Parathyroid adenoma (tissue), 2 donors: ENCODE results near the gene PLEKHG5.

ENCODE experiments used
- H2AFZ ChIP-seq: fragments of 300-600 bp; sonication (generic); one replicate; pipeline ENCODE4 v1.7.0; 2017; ENCODE audit warnings: antibody characterized with exemption, mild to moderate bottlenecking
- H3K27ac ChIP-seq: fragments of 300-600 bp; sonication (generic); one replicate; pipeline ENCODE4 v1.7.0; 2017
- H3K27me3 ChIP-seq: fragments of 300-600 bp; sonication (generic); one replicate; pipeline ENCODE4 v1.7.0; 2017; ENCODE audit warnings: low read length; ENCODE audit not compliant: control insufficient read depth, insufficient read depth
- H3K36me3 ChIP-seq: fragments of 300-600 bp; sonication (generic); one replicate; pipeline ENCODE4 v1.7.0; 2017; ENCODE audit warnings: low read length; ENCODE audit not compliant: control insufficient read depth, insufficient read depth
- H3K4me1 ChIP-seq: fragments of 300-600 bp; sonication (generic); one replicate; pipeline ENCODE4 v1.7.0; 2017; ENCODE audit warnings: control low read depth
- H3K4me2 ChIP-seq: fragments of 300-600 bp; sonication (generic); one replicate; pipeline ENCODE4 v1.7.0; 2017; ENCODE audit warnings: low read length
- H3K4me3 ChIP-seq: fragments of 300-600 bp; sonication (generic); one replicate; pipeline ENCODE4 v1.7.0; 2017; ENCODE audit warnings: low read depth, low read length
- H3K79me2 ChIP-seq: fragments of 300-600 bp; sonication (generic); one replicate; pipeline ENCODE4 v1.7.0; 2017; ENCODE audit warnings: control low read depth
- H3K9ac ChIP-seq: fragments of 300-600 bp; sonication (generic); one replicate; pipeline ENCODE4 v1.7.0; 2017; ENCODE audit warnings: mild to moderate bottlenecking
- H3K9me3 ChIP-seq: fragments of 300-600 bp; sonication (generic); one replicate; pipeline ENCODE4 v1.7.0; 2017; ENCODE audit warnings: low read length; ENCODE audit not compliant: control insufficient read depth
- TF ChIP-seq, protein P1 (sequence below): fragments of 300-600 bp; sonication (generic); IDR thresholded peaks from one replicate; pipeline ENCODE4 v1.7.0; 2017; ENCODE audit warnings: antibody characterized with exemption, mild to moderate bottlenecking
- donor health status: primary hyperparathyroidism.

The PLEKHG5 gene

DNA sequence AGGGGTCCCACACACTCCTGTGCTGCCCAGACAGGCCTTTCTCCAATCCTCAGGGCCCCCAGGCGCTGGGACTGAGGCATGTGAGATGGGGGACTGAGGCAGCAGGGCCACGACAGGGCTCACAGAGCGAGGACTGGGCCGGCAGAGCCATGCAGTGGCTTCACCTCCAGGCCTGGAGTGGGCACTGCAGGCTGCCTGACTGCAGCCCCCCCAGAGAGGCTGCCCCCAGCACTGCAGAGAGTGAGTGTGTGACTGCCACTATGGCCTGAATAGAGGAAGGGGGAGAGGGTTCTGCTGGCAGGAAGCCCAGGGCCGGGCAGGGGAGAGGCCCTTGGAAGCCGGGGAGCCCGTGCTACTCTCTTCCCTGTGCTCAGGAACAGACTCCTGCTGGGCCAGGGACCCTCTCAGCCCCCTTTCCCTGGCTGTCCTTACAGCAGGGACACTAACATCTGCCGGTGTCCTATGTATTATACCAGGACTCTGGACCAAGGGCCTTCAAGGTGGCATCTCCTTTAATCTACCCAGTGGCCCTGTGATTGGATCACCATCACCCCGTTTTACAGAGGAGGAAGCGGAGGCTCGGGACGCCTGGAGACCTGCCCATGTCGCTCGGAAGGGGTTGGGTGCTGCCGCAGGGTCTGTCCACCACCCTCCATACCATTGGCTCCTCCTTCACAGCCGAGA lies 20.2 kb upstream of the PLEKHG5 start:
- Histone ChIP-seq H3K79me2 (no peaks in the 10 kb centered on the region), H3K4me1 (no peaks in the 10 kb centered on the region), H3K36me3 (no peaks in the 10 kb centered on the region), H3K4me2 (no peak overlapping the region), H3K27me3 (no peaks in the 10 kb centered on the region), H3K4me3 (no peak overlapping the region), H3K9me3 (no peaks in the 10 kb centered on the region), H3K27ac (no peak overlapping the region), H3K9ac (no peak overlapping the region), H2AFZ (no peak overlapping the region)
- TF ChIP-seq, protein P1, sequence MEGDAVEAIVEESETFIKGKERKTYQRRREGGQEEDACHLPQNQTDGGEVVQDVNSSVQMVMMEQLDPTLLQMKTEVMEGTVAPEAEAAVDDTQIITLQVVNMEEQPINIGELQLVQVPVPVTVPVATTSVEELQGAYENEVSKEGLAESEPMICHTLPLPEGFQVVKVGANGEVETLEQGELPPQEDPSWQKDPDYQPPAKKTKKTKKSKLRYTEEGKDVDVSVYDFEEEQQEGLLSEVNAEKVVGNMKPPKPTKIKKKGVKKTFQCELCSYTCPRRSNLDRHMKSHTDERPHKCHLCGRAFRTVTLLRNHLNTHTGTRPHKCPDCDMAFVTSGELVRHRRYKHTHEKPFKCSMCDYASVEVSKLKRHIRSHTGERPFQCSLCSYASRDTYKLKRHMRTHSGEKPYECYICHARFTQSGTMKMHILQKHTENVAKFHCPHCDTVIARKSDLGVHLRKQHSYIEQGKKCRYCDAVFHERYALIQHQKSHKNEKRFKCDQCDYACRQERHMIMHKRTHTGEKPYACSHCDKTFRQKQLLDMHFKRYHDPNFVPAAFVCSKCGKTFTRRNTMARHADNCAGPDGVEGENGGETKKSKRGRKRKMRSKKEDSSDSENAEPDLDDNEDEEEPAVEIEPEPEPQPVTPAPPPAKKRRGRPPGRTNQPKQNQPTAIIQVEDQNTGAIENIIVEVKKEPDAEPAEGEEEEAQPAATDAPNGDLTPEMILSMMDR = no peak

DNA sequence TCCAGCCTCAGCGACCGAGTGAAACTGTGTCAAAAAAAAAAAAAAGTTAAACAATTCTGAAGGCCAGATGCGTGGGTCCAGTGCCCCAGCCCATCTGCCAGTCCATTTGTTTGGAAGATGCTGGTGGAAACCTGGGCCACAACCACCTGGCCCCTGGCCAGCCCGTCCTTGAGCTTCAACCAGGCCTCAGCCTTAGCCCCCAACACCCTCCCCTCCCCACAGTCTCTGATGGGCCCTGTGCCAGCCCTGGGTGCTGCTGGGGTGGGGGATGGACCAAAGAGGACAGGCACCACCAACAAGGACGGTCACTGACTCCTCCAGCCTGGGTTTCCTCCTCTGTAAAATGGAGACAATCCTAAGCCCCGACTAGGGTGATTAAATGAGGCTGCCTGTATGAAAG lies 19.6 kb upstream of the PLEKHG5 start:
- Histone ChIP-seq H3K4me1 (no peaks in the 10 kb centered on the region), H3K4me3 (no peak overlapping the region), H3K27me3 (no peaks in the 10 kb centered on the region), H3K9me3 (no peaks in the 10 kb centered on the region), H3K79me2 (no peaks in the 10 kb centered on the region), H3K9ac (no peak overlapping the region), H3K36me3 (no peaks in the 10 kb centered on the region), H3K4me2 (no peak overlapping the region), H3K27ac (no peak overlapping the region), H2AFZ (no peak overlapping the region)
- TF ChIP-seq, protein P1 = no peak

DNA sequence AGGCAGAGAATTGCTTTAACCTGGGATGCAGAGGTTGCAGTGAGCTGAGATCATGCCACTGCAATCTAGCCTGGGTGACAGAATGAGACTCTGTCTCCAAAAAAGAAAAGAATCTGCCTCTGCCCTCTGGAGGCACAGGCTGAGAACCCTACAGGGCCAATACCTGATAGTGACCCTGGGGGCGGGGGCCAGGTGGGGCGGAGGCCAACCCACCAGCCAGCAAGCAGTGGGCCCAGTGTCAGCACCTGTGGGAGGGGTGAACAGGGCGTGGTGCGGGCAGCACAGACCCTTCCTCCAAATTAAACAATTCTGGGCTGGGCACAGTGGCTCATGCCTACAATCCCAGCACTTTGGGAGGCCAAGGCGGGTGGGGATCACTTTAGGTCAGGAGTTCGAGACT lies 19.0 kb upstream of the PLEKHG5 start:
- no peaks in the 10 kb centered on the region for H3K79me2 ChIP-seq
- no peak overlapping the region for H3K27ac ChIP-seq
- TF ChIP-seq, protein P1 = no peak
- no peak overlapping the region for H3K4me3 ChIP-seq
- no peaks in the 10 kb centered on the region for H3K27me3 ChIP-seq
- H2AFZ ChIP-seq = no peak overlapping the region
- H3K9me3 ChIP-seq = no peaks in the 10 kb centered on the region
- no peaks in the 10 kb centered on the region for H3K36me3 ChIP-seq
- no peaks in the 10 kb centered on the region for H3K4me1 ChIP-seq
- H3K9ac ChIP-seq = no peak overlapping the region
- no peak overlapping the region for H3K4me2 ChIP-seq

DNA sequence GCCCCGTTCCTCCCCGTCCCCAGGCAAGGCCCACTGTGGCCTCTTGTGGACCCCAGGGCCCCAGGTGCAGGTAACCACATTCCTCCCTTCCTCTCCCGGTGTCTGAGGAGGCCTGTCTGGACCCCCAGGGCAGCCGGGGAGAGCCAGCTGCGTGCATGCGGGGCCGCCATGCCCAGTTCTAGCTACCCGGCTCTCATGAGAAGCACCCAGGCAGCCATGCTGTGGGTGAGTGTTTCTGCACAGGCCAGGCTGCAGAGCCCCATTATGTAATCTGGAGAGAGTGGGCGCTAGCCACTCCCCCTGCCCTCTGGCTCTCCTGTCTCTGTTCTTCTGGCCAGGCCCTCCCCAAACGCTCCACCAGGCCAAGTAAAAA lies 18.4 kb upstream of the PLEKHG5 start:
- H3K4me3 ChIP-seq = no peak overlapping the region
- TF ChIP-seq, protein P1 = no peak
- no peak overlapping the region for H2AFZ ChIP-seq
- H3K36me3 ChIP-seq = no peaks in the 10 kb centered on the region
- no peak overlapping the region for H3K9ac ChIP-seq
- H3K27ac ChIP-seq = no peak overlapping the region
- no peaks in the 10 kb centered on the region for H3K9me3 ChIP-seq
- H3K79me2 ChIP-seq = no peaks in the 10 kb centered on the region
- no peak overlapping the region for H3K4me2 ChIP-seq
- H3K4me1 ChIP-seq = no peaks in the 10 kb centered on the region
- H3K27me3 ChIP-seq = no peaks in the 10 kb centered on the region

DNA sequence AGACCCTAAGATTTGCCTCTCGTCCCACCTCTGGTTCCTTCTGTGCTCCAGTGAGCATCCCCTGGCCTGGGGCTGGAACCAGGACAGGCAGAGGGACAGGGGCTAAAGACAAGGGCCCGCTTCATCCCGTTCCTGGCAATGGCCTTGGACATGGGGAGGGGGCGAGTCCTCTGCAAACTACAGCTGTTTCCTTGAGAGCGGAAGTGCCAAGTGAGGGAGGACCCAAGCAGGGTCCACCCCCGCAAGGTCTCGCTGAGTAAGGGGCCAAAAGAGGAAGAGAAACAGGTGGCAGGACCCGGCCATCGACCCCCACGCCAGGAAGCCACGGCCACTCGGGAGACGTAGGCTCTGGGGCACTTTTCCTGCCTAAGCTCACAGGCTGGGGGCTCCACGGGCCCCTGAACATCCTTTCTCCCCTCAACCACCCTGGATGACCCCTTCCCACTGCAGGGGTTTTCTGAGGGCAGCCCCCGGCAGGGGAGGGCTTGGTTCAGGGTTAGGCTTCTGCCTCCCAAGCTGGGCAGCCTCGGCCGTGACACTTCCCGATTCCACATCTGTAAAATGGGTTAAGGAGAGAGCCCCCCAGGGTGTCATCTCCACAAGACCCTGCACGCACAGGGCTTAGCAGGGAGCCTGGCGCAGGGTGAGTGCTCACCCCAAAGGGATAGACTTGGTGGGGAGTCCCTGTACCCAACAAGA lies 17.9 kb upstream of the PLEKHG5 start:
- no peak overlapping the region for H3K27ac ChIP-seq
- H3K4me1 ChIP-seq = no peaks in the 10 kb centered on the region
- no peaks in the 10 kb centered on the region for H3K27me3 ChIP-seq
- H3K9me3 ChIP-seq = no peaks in the 10 kb centered on the region
- TF ChIP-seq, protein P1 = no peak
- H3K36me3 ChIP-seq = no peaks in the 10 kb centered on the region
- H2AFZ ChIP-seq = no peak overlapping the region
- H3K9ac ChIP-seq = no peak overlapping the region
- no peak overlapping the region for H3K4me2 ChIP-seq
- H3K4me3 ChIP-seq = no peak overlapping the region
- H3K79me2 ChIP-seq = no peaks in the 10 kb centered on the region
